PC-3 (cell line): Measurements from ENCODE around the gene NATD1. TPM values are rescaled to one million over a fixed set of nuclear protein-coding genes. Genes with fewer than 3 reads are reported as not detected.

Experiments used
- ATAC-seq: fragments of 200-7000 bp; cut with Tn5 transposase; 2 replicates; pipeline ENCODE4 v1.9.1; 2020; ENCODE audit warnings: mild to moderate bottlenecking, moderate library complexity
- BruUV-seq: library from RNA; stranded (reverse); fragments of 400-500 nt; replicated peaks from 2 replicates; lab custom pipeline; 2021; lab: Mats Ljungman, UMichigan
- CTCF ChIA-PET: fragments of 300-600 bp; sonication (Branson Sonifier 250); formaldehyde crosslinking; loops from one replicate; lab custom pipeline; 2022; ENCODE audit warnings: antibody characterized with exemption; lab: Charles Lee
- POLR2A ChIA-PET: fragments of 300-600 bp; sonication (Branson Sonifier 250); formaldehyde crosslinking; loops from one replicate; lab custom pipeline; 2022; ENCODE audit warnings: antibody characterized with exemption; ENCODE audit not compliant: unreplicated experiment; lab: Charles Lee
- DNase-seq: peaks from one replicate; pipeline ENCODE4 v3.0.0-alpha.2; 2015
- H2AFZ ChIP-seq: fragments of 300-600 bp; sonication (generic); 2 replicates; pipeline ENCODE4 v1.6.0; 2016; ENCODE audit warnings: antibody characterized with exemption, low read length
- H3F3A ChIP-seq: fragments of 300-600 bp; sonication (generic); one replicate; pipeline ENCODE4 v1.6.0; 2017; ENCODE audit warnings: antibody characterized with exemption, low read length, control low read depth, mild to moderate bottlenecking; ENCODE audit not compliant: unreplicated experiment
- H3K27ac ChIP-seq: fragments of 300-600 bp; sonication (generic); 2 replicates; pipeline ENCODE4 v1.5.1; 2016; ENCODE audit warnings: mild to moderate bottlenecking, low read length
- H3K27me3 ChIP-seq: fragments of 300-600 bp; sonication (generic); 2 replicates; pipeline ENCODE4 v1.6.1; 2016; ENCODE audit warnings: low read length, mixed read lengths
- H3K36me3 ChIP-seq: fragments of 300-600 bp; sonication (generic); 2 replicates; pipeline ENCODE4 v1.6.1; 2016; ENCODE audit warnings: low read depth, mixed run types, low read length, mixed read lengths
- H3K4me1 ChIP-seq: fragments of 300-600 bp; sonication (generic); 2 replicates; pipeline ENCODE4 v1.5.1; 2016; ENCODE audit warnings: low read length; ENCODE audit not compliant: insufficient read depth
- H3K4me2 ChIP-seq: fragments of 300-600 bp; sonication (generic); 2 replicates; pipeline ENCODE4 v1.6.0; 2016; ENCODE audit warnings: low read length
- H3K4me3 ChIP-seq: fragments of 300-600 bp; sonication (generic); 2 replicates; pipeline ENCODE4 v1.5.1; 2016; ENCODE audit warnings: mild to moderate bottlenecking, low read length, mixed read lengths
- H3K79me2 ChIP-seq: fragments of 300-600 bp; sonication (generic); 2 replicates; pipeline ENCODE4 v1.6.1; 2017; ENCODE audit warnings: low read length, mixed read lengths
- H3K9ac ChIP-seq: fragments of 300-600 bp; sonication (generic); 2 replicates; pipeline ENCODE4 v1.6.0; 2016; ENCODE audit warnings: mild to moderate bottlenecking, low read length
- H3K9me2 ChIP-seq: fragments of 300-600 bp; sonication (generic); replicated peaks from 2 replicates; pipeline ENCODE4 v1.6.1; 2016; ENCODE audit warnings: mixed run types, low read length, mixed read lengths
- H3K9me3 ChIP-seq: fragments of 300-600 bp; sonication (generic); 2 replicates; pipeline ENCODE4 v1.6.1; 2016; ENCODE audit warnings: low read length, mixed read lengths
- H4K20me1 ChIP-seq: fragments of 300-600 bp; sonication (generic); 2 replicates; pipeline ENCODE4 v1.6.1; 2016; ENCODE audit warnings: low read length, mixed read lengths
- CTCF ChIP-seq: fragments of 300-600 bp; sonication (generic); conservative IDR thresholded peaks from 2 replicates; pipeline ENCODE4 v1.5.1; 2017; ENCODE audit warnings: antibody characterized with exemption, low read depth, mild to moderate bottlenecking, low read length
- EZH2 ChIP-seq: fragments of 300-600 bp; sonication (generic); IDR thresholded peaks from one replicate; pipeline ENCODE4 v1.6.1; 2017; ENCODE audit warnings: antibody characterized with exemption, mild to moderate bottlenecking, low read length; ENCODE audit not compliant: unreplicated experiment
- EZH2phosphoT487 ChIP-seq: fragments of 300-600 bp; sonication (generic); IDR thresholded peaks from 2 replicates; pipeline ENCODE4 v1.6.1; 2018; ENCODE audit warnings: mild to moderate bottlenecking, antibody characterized with exemption, low read length, borderline replicate concordance
- intact Hi-C: fragments of 100-400 bp; cut with micrococcal nuclease; formaldehyde crosslinking; loops from 2 replicates; pipeline ENCODE4 v1.9.0; 2023
- total RNA-seq: library from RNA; depleted of rRNA; stranded (reverse); fragments of >200 nt; gene quantifications from 2 replicates; pipeline ENCODE4 v1.2.3, GENCODE V29; 2014

The NATD1 gene
- total RNA-seq, 1 experiment from 2014 or later: 0.73 TPM

- TF ChIP-seq EZH2phosphoT487: no peak
- TF ChIP-seq EZH2: no peak
- TF ChIP-seq CTCF: no peak
- peak; percentile 60 for DNase-seq
- Histone ChIP-seq H3K9me3 (no peaks in the 10 kb centered on the region), H3K4me2 (peak overlapping the region; percentile 21; the same call in 1 of the 2 replicates), H3K27ac (no peak overlapping the region), H3K9me2 (no peaks in the 10 kb centered on the region), H3K4me1 (peaks cover 6% of the 10 kb centered on the region; the same call in 1 of the 2 replicates), H3F3A (no peaks in the 10 kb centered on the region), H3K27me3 (no peaks in the 10 kb centered on the region), H3K79me2 (peaks cover 72% of the 10 kb centered on the region), H3K4me3 (no peak overlapping the region), H3K36me3 (peaks cover 26% of the 10 kb centered on the region), H2AFZ (no peak overlapping the region), H4K20me1 (peaks cover 51% of the 10 kb centered on the region), H3K9ac (no peak overlapping the region)
- CTCF ChIA-PET: no interaction called here
- no peak for ATAC-seq
- no TSS peak for BruUV-seq
- POLR2A ChIA-PET: no interaction called here
- intact Hi-C loops: no loop called here
These were observed 53.9 kb downstream of the NATD1 start for GRCh38 chr17:21199311-21199710.

GRCh38 chr17:21198411-21198810 lies 54.8 kb downstream of the NATD1 start:
- no peak overlapping the region for H2AFZ ChIP-seq
- POLR2A ChIA-PET: no interaction called here
- no peaks in the 10 kb centered on the region for H3K9me2 ChIP-seq
- peaks cover 51% of the 10 kb centered on the region for H4K20me1 ChIP-seq
- no peak overlapping the region for H3K9ac ChIP-seq
- ATAC-seq: no peak
- no peaks in the 10 kb centered on the region for H3F3A ChIP-seq
- TF ChIP-seq EZH2 (no peak), CTCF (no peak)
- DNase-seq: no peak
- CTCF ChIA-PET: no interaction called here
- peaks cover 26% of the 10 kb centered on the region for H3K36me3 ChIP-seq
- no peak overlapping the region for H3K4me3 ChIP-seq
- peaks cover 63% of the 10 kb centered on the region for H3K79me2 ChIP-seq
- no peaks in the 10 kb centered on the region for H3K27me3 ChIP-seq
- H3K27ac ChIP-seq: no peak overlapping the region
- intact Hi-C loops: no loop called here
- no TSS peak for BruUV-seq
- no peak overlapping the region for H3K4me2 ChIP-seq
- peaks cover 6% of the 10 kb centered on the region; the same call in 1 of the 2 replicates for H3K4me1 ChIP-seq
- H3K9me3 ChIP-seq: no peaks in the 10 kb centered on the region

- no peak overlapping the region for H3K27ac ChIP-seq
- no peaks in the 10 kb centered on the region for H3K9me3 ChIP-seq
- intact Hi-C loops: no loop called here
- POLR2A ChIA-PET: no interaction called here
- peaks cover 26% of the 10 kb centered on the region for H3K36me3 ChIP-seq
- DNase-seq: peak; percentile 10
- BruUV-seq: no TSS peak
- H3F3A ChIP-seq: no peaks in the 10 kb centered on the region
- peaks cover 6% of the 10 kb centered on the region; the same call in 1 of the 2 replicates for H3K4me1 ChIP-seq
- no peak overlapping the region for H3K4me2 ChIP-seq
- H2AFZ ChIP-seq: no peak overlapping the region
- CTCF ChIA-PET: no interaction called here
- TF ChIP-seq CTCF (no peak), EZH2 (no peak), EZH2phosphoT487 (no peak)
- no peaks in the 10 kb centered on the region for H3K9me2 ChIP-seq
- no peak overlapping the region for H3K4me3 ChIP-seq
- no peaks in the 10 kb centered on the region for H3K27me3 ChIP-seq
- no peak for ATAC-seq
- no peak overlapping the region for H3K9ac ChIP-seq
- peaks cover 40% of the 10 kb centered on the region for H3K79me2 ChIP-seq
- H4K20me1 ChIP-seq: peaks cover 35% of the 10 kb centered on the region
These were observed 57.1 kb downstream of the NATD1 start for GRCh38 chr17:21196126-21196525.
